Liver (tissue), 3 donors: ENCODE measurements around the gene DDI1.

Source experiments
- JUND ChIP-seq, 2 donors: IDR thresholded peaks; 2 replicates each; pipeline ENCODE4 v1.6.1; 2016; ENCODE audit warnings: antibody characterized with exemption in 2 of 2
- SP1 ChIP-seq: IDR thresholded peaks from 2 replicates; pipeline ENCODE4 v1.6.1; 2018; ENCODE audit warnings: antibody characterized with exemption, mild to moderate bottlenecking
- ZBTB33 ChIP-seq: IDR thresholded peaks from 2 replicates; pipeline ENCODE4 v1.6.1; 2016; ENCODE audit warnings: antibody characterized with exemption
- TF ChIP-seq, protein P1 (sequence below): fragments of 150-350 bp; IDR thresholded peaks from 2 replicates; pipeline ENCODE4 v1.5.1; 2017; ENCODE audit warnings: improper control_type of control experiment, low read depth, low read length; ENCODE audit not compliant: missing input control
- donor health status: healthy.
- donor health status: healthy.

GRCh38 chr11:104075706-104076105, 39.3 kb downstream of the DDI1 start:
- no peak for TF ChIP-seq SP1
- TF ChIP-seq, protein P1, sequence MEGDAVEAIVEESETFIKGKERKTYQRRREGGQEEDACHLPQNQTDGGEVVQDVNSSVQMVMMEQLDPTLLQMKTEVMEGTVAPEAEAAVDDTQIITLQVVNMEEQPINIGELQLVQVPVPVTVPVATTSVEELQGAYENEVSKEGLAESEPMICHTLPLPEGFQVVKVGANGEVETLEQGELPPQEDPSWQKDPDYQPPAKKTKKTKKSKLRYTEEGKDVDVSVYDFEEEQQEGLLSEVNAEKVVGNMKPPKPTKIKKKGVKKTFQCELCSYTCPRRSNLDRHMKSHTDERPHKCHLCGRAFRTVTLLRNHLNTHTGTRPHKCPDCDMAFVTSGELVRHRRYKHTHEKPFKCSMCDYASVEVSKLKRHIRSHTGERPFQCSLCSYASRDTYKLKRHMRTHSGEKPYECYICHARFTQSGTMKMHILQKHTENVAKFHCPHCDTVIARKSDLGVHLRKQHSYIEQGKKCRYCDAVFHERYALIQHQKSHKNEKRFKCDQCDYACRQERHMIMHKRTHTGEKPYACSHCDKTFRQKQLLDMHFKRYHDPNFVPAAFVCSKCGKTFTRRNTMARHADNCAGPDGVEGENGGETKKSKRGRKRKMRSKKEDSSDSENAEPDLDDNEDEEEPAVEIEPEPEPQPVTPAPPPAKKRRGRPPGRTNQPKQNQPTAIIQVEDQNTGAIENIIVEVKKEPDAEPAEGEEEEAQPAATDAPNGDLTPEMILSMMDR: no peak
- no peak for TF ChIP-seq ZBTB33
- no peak for TF ChIP-seq JUND (IDR thresholded peaks at IDR 0.05)
